IMR-90 (cell line): ENCODE results near the gene PCK2.

Source experiments
- FOS ChIP-seq: fragments of 150-350 bp; IDR thresholded peaks from 2 replicates; pipeline ENCODE4 v1.6.1; 2016; ENCODE audit warnings: low read depth, low read length
- MXI1 ChIP-seq: IDR thresholded peaks from 2 replicates; pipeline ENCODE4 v1.6.1; 2012; ENCODE audit warnings: low read depth, mild to moderate bottlenecking, low read length, moderate library complexity, borderline replicate concordance
- POLR2A ChIP-seq: IDR thresholded peaks from 2 replicates; pipeline ENCODE4 v1.6.1; 2012; ENCODE audit warnings: mild to moderate bottlenecking, low read depth, low read length
- RFX5 ChIP-seq: IDR thresholded peaks from 2 replicates; pipeline ENCODE4 v1.8.0; 2012; ENCODE audit warnings: low read depth, mild to moderate bottlenecking, low read length, moderate library complexity
- SMC3 ChIP-seq: fragments of 150-350 bp; IDR thresholded peaks from 2 replicates; pipeline ENCODE4 v1.6.1; 2016; ENCODE audit warnings: low read depth, mild to moderate bottlenecking, antibody characterized with exemption, low read length, moderate library complexity
- TF ChIP-seq, protein P1 (sequence below): conservative IDR thresholded peaks from 2 replicates; pipeline ENCODE4 v1.5.1; 2012; ENCODE audit warnings: mild to moderate bottlenecking, low read depth, low read length, improper control_type of control experiment

DNA sequence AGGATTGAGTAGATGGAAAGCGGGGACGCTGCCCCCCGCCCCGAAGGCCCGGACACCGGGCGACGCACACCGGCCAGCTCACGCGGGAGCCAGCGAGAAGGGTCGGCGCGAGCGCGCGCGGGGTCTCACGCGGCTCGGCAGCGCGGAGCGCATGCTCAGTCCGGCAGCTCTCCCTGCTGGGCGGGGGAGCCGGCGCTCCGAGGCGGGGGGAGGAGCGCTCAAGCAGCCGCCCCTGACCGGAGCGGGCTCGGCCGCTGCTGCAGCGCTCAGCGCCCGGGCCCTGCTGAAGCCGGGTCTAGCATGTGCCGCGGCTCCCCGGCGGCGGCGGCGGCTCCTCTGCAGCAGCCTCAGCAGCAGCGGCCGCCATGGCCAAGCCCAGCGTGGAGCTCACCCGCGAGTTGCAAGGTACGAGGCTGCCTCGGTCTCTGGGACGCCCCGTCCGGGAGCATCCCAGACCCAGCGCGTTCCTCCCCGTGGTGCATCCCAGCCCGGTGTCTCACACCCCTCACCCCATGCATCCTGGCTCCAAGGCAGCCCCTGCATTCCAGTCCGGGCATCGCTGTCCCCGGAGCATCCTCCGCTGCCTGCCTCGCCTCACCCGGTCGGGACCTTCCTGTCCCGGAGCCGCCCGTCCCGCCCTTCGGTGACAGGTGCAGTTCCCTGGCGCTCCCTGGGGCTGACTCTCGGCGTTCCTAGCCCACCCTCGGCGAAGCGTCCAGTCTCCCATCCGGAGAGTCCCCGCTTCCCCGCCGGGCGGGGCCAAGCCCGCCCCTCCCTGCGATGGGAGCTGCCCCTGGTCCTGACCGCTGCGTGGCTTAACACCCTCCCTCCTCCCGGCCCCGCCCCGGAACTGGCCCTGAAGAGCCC is 42.1 kb upstream of the PCK2 start, which contains the start of gene CARMIL3:
- TF ChIP-seq MXI1: no peak
- TF ChIP-seq, protein P1, sequence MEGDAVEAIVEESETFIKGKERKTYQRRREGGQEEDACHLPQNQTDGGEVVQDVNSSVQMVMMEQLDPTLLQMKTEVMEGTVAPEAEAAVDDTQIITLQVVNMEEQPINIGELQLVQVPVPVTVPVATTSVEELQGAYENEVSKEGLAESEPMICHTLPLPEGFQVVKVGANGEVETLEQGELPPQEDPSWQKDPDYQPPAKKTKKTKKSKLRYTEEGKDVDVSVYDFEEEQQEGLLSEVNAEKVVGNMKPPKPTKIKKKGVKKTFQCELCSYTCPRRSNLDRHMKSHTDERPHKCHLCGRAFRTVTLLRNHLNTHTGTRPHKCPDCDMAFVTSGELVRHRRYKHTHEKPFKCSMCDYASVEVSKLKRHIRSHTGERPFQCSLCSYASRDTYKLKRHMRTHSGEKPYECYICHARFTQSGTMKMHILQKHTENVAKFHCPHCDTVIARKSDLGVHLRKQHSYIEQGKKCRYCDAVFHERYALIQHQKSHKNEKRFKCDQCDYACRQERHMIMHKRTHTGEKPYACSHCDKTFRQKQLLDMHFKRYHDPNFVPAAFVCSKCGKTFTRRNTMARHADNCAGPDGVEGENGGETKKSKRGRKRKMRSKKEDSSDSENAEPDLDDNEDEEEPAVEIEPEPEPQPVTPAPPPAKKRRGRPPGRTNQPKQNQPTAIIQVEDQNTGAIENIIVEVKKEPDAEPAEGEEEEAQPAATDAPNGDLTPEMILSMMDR: no peak
- TF ChIP-seq SMC3: no peak
- no peak for TF ChIP-seq FOS
- no peak for TF ChIP-seq RFX5
- no peak for TF ChIP-seq POLR2A
